Measurements from ENCODE around the gene SLCO3A1.

The SLCO3A1 gene

GRCh38 chr15:91909574-91909973 is 56.1 kb downstream of the SLCO3A1 start:
- DNase-seq (ENCODE audit: low spot score): no peak
- no peak for TF ChIP-seq CTCF (IDR thresholded peaks at IDR 0.05; ENCODE audit: extremely low read depth, missing control alignments)

GRCh38 chr15:91911844-91912243 is 58.3 kb downstream of the SLCO3A1 start:
- TF ChIP-seq CTCF (IDR thresholded peaks at IDR 0.05; ENCODE audit: extremely low read depth, missing control alignments): no peak
- no peak for DNase-seq (ENCODE audit: low spot score)

GRCh38 chr15:91912336-91912735 is 58.8 kb downstream of the SLCO3A1 start:
- TF ChIP-seq CTCF (IDR thresholded peaks at IDR 0.05; ENCODE audit: extremely low read depth, missing control alignments): no peak
- DNase-seq (ENCODE audit: low spot score): no peak

GRCh38 chr15:91913560-91913959 is 60.1 kb downstream of the SLCO3A1 start:
- no peak for DNase-seq (ENCODE audit: low spot score)

GRCh38 chr15:91915576-91915975 is 62.1 kb downstream of the SLCO3A1 start:
- no peak for TF ChIP-seq CTCF (IDR thresholded peaks at IDR 0.05; ENCODE audit: extremely low read depth, missing control alignments)
- DNase-seq (ENCODE audit: low spot score): no peak

More at GRCh38 chr15:91913560-91913959, 60.1 kb downstream of the SLCO3A1 start:
- TF ChIP-seq CTCF (IDR thresholded peaks at IDR 0.05; ENCODE audit: extremely low read depth, missing control alignments): no peak

- no peak for DNase-seq (ENCODE audit: low spot score)
- TF ChIP-seq CTCF (IDR thresholded peaks at IDR 0.05; ENCODE audit: extremely low read depth, missing control alignments): no peak
Observed at GRCh38 chr15:91916051-91916450, 62.5 kb downstream of the SLCO3A1 start.

GRCh38 chr15:91917686-91918360 is 64.3 kb downstream of the SLCO3A1 start:
- DNase-seq (ENCODE audit: low spot score): no peak
- TF ChIP-seq CTCF (IDR thresholded peaks at IDR 0.05; ENCODE audit: extremely low read depth, missing control alignments): no peak

Measured in GM20000 (cell line).